Kidney (tissue), 11 donors: ENCODE data around the gene OR2G6. TPM values are rescaled to one million over a fixed set of nuclear protein-coding genes. Genes with fewer than 3 reads are reported as not detected.
"Not testable (repeated sequence)": the region's sequence is repeated elsewhere in the genome, so short reads cannot be mapped to it uniquely, and the experiment has no call there.

Source experiments
- DNase-seq, 5 donors: peaks; one replicate each; pipeline ENCODE4 v3.0.0-alpha.2; 2013 to 2020
- FAIRE-seq: peaks from 2 replicates; lab custom pipeline; 2012; peaks lifted over from hg19 to GRCh38; lab: Jason Lieb, UNC
- H3K27ac ChIP-seq, 2 donors: one replicate each; pipeline ENCODE4 v1.7.0; 2013; ENCODE audit warnings: low read depth in 2 of 2, low read length in 2 of 2, inconsistent platforms in 1 of 2
- H3K27me3 ChIP-seq: one replicate; pipeline ENCODE4 v1.7.1; 2013; ENCODE audit warnings: low read length, inconsistent platforms; ENCODE audit not compliant: control insufficient read depth, insufficient read depth
- H3K36me3 ChIP-seq, 3 donors: one replicate each; pipeline versions ENCODE4 v1.7.0 to v1.7.1; 2013; ENCODE audit warnings: low read length in 3 of 3, control low read depth in 1 of 3, inconsistent platforms in 1 of 3; ENCODE audit not compliant: insufficient read depth in 3 of 3, control insufficient read depth in 2 of 3
- H3K4me1 ChIP-seq, 3 donors: one replicate each; pipeline versions ENCODE4 v1.7.0 to v1.7.1; 2013; ENCODE audit warnings: low read length in 3 of 3, inconsistent platforms in 1 of 3, low read depth in 1 of 3; ENCODE audit not compliant: control insufficient read depth in 2 of 3, insufficient read depth in 2 of 3
- H3K4me3 ChIP-seq, 3 donors: one replicate each; pipeline versions ENCODE4 v1.7.0 to v1.8.1; 2013; ENCODE audit warnings: low read length in 3 of 3, control low read depth in 1 of 3, inconsistent platforms in 1 of 3
- H3K9ac ChIP-seq, 3 donors: one replicate each; pipeline versions ENCODE4 v1.7.0 to v1.7.1; 2013; ENCODE audit warnings: low read length in 3 of 3, control low read depth in 1 of 3, inconsistent platforms in 1 of 3
- H3K9me3 ChIP-seq, 3 donors: one replicate each; pipeline versions ENCODE4 v1.7.0 to v1.7.1; 2013; ENCODE audit warnings: low read length in 3 of 3, control low read depth in 1 of 3, inconsistent platforms in 1 of 3; ENCODE audit not compliant: control insufficient read depth in 2 of 3, insufficient read depth in 1 of 3
- intact Hi-C: fragments of 100-400 bp; cut with DNase I; formaldehyde crosslinking; loops from one replicate; pipeline ENCODE4 v1.11.1; 2022
- polyA plus RNA-seq: library from polyadenylated mRNA; stranded (reverse); fragments of 350-450 nt; fragmentation: Illumina TruSeq; extraction: RNeasy Lipid Tissue Mini Kit (QIAGEN cat#74804); gene quantifications from one replicate; pipeline ENCODE4 v1.2.3, GENCODE V29; 2014; ENCODE audit warnings: low read depth, low replicate concordance; ENCODE audit not compliant: insufficient read depth
- total RNA-seq: library from RNA; stranded (reverse); fragmentation: NEBNext Ultra II Directional; extraction: Animal tissue kit (Norgen Biotek cat#: 25700); gene quantifications from one replicate; pipeline ENCODE4 v1.2.1, GENCODE V29; 2021
- donor health status: control.
- donor health status: control.
- donor health status: DM: yes; HTN: yes; CAD: no.
- donor health status: Normal renal cell carcinoma (clear cell type).

Gene OR2G6
- total and polyA plus RNA-seq, 2 donors from 2014 or later = 0.06 to 0.09 TPM

DNA sequence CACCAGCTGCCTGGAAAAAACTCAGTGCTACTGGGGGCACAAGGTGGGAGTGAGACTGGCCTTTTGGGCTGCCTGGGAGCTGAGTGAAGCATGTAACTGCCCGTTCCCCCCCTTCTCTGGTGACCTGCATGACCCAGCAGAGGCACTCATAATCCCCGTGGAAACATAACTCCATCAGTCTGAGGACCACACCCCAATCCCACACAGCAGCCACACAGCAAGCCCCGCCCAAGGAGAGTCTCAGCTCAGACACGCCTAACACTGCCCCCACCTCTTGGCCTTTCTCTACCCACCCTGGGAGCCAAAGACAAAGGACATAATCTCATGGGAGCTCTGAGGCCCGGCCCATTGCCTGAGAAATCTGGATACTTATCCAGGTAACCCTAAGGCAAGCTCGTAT, 43.2 kb downstream of the OR2G6 start:
- DNase-seq, H3K4me1 ChIP-seq, H3K4me3 ChIP-seq, intact Hi-C loops, H3K36me3 ChIP-seq, H3K27ac ChIP-seq, H3K9me3 ChIP-seq, H3K9ac ChIP-seq, H3K27me3 ChIP-seq, FAIRE-seq: not testable (repeated sequence)

DNA sequence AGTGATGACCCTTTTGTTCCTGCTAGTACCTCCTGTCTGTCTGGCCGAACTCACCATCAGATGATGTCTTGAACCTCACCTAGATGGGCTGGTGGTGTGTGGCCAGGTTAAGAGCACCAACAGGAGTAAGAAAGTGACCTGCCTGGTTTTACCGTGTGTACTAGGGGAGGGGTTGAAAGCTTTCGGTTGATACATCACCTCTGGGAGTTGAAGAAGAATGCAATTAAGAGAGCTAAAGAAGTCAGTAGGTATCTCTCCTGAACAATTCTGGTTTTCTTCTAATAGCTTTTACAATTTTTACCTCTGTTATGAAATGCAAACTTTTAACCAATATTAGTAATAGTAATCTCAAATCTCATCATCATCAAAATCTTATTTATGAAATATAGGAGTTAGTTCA, 54.8 kb downstream of the OR2G6 start, which contains the start of gene OR2T29:
Gene OR2T29, minus strand, starts transcription at position 101 of the 400 bp plus-strand sequence. CDS start 3,281 bp downstream, outside the sequence.
- H3K9me3 ChIP-seq, H3K27ac ChIP-seq, H3K4me3 ChIP-seq, H3K9ac ChIP-seq, intact Hi-C loops, FAIRE-seq, DNase-seq, H3K27me3 ChIP-seq, H3K36me3 ChIP-seq, H3K4me1 ChIP-seq: not testable (repeated sequence)

DNA sequence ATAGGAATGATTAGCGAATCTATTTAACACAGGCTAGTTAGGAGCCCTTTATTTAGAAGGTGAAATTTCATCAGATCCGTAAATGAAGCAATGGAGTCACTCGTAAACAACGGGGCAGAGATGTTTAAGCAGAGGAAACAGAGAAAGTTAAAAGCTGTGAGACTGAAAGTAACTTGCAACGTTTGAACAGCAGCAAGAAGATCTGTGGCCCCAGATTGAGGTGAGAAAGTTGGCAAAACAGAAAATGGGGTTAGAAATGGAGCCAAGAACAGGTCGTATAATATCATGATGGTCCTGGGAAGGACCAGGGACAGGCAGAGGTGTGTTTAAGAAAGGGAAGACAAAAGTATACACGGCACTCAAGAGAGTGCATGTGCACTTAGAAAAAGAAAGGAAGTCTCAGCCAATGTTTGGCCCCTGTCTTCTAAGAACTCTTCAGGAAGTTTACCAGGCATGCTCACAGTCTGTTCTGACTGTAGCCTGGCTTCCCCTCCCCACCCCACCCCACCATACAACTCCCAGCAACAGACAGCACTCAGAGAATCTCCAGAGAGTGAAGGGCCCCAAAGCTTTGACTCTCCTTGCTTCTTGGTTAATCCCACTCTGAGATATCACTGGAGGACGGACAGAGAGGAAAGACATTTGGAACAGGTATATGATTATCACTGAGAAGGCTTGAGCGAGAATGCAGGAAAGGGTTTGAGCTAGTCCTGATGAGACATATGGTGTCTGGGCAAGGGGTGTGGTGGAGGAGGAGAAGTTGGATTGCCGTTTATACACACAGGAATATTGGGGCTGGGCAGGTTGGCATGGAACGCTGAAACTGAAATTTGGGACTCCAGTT, 57.9 kb downstream of the OR2G6 start:
- H3K36me3 ChIP-seq, H3K27me3 ChIP-seq, intact Hi-C loops, H3K9me3 ChIP-seq, DNase-seq, H3K4me1 ChIP-seq, FAIRE-seq, H3K4me3 ChIP-seq, H3K27ac ChIP-seq, H3K9ac ChIP-seq: not testable (repeated sequence)

DNA sequence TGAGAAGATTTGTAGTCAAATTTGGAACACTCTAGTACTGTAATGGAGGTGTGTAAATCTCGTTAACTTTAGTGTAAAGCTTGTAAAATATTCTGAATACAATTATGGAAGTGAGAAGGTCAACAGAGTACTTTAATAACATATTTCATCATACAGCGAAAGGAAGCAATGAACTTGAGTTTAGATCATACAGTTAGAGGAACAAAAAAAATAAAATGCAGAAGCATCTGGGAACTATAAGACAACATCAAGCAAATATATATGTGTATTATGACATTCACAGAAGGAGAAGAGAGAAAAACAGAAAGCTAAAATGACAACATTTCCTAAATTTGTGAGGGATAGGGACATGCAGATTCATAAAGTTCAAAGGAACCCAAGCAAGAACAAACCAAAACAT, 61.2 kb downstream of the OR2G6 start:
- DNase-seq, H3K4me3 ChIP-seq, H3K9ac ChIP-seq, FAIRE-seq, intact Hi-C loops, H3K4me1 ChIP-seq, H3K9me3 ChIP-seq, H3K27me3 ChIP-seq, H3K36me3 ChIP-seq, H3K27ac ChIP-seq: not testable (repeated sequence)

DNA sequence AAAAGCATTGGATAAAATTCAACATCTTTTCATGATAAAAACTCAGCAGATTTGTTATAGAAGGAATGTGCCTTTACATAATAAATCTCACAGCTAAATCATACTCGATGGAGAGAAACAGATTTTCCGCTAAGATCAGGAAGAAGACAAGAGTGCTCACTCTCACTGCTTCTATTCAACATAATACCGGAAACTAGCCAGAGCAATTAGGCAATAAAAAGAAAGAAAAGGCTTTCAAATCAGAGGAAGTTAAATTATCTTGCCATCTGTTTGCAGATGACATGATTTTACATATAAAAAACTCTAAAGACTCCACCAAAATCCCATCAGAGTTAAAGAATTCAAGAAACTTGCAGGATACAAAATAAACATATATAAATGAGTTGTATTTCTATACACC, 62.9 kb downstream of the OR2G6 start:
- DNase-seq, H3K9ac ChIP-seq, H3K27ac ChIP-seq, H3K4me3 ChIP-seq, intact Hi-C loops, FAIRE-seq, H3K4me1 ChIP-seq, H3K9me3 ChIP-seq, H3K27me3 ChIP-seq, H3K36me3 ChIP-seq: not testable (repeated sequence)

DNA sequence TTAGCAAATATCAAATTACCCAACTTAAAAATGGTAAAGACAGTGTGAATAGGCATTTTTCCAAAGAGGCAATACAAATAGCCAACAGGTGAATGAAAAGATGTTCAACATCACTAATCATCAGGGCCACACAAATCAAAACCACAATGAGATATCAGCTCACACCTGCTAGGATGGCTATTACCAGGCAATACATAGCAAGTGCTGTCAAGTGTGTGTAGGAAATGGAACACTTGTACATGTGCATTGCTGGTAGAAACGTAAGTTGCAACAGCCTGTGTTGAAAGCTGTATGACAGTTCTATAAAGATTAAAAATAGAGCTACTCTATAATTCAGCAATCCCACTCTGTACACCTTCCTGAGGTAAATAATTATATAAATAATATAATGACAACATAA, 64.2 kb downstream of the OR2G6 start:
- not testable (repeated sequence) for DNase-seq

DNA sequence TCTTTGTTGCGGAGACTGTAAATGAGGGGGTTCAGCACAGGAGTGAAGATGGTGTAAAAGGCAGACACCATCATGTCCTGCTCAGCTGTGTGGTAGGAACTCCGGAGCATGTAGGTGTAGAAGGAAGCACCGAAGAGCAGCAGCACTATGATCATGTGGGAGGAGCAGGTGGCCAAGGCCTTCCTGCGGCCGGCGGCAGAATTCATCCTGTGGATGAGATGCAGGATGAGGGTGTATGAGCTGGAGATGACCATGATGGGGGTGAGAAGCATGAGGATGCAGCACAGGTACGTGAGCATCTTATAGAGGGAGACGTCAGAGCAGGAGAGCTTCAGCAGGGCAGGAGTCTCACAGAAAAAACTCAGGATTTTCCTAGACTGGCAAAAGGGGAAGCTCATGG, 66.0 kb downstream of the OR2G6 start:
- H3K27me3 ChIP-seq, FAIRE-seq, intact Hi-C loops, H3K4me3 ChIP-seq, H3K27ac ChIP-seq, H3K36me3 ChIP-seq, DNase-seq, H3K4me1 ChIP-seq, H3K9ac ChIP-seq, H3K9me3 ChIP-seq: not testable (repeated sequence)

More for the DNA sequence above, 64.2 kb downstream of the OR2G6 start:
- H3K27me3 ChIP-seq, H3K27ac ChIP-seq, FAIRE-seq, intact Hi-C loops, H3K36me3 ChIP-seq, H3K4me1 ChIP-seq, H3K9me3 ChIP-seq, H3K9ac ChIP-seq, H3K4me3 ChIP-seq: not testable (repeated sequence)

DNA sequence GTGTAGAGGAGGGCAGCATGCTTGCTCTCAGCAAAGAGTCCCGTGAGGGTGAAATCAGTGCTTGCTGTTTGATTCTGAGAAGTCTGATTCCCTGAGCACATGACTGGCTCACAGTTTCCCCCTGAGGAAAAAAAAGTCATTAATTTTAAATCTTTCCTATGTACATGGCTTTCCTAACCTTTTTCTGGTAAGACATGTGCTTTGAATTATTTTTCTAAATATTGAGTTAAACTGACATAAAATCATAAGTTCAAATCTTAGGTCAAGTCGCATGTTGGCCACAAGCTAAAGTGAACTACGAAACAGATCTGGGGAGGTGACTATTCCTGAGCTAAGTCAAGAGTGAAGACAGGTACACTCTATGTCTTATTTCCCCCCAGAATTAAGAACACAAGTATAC, 66.8 kb downstream of the OR2G6 start, which contains the start of gene OR2T34:
Gene OR2T34, minus strand, starts transcription at position 101 of the 400 bp plus-strand sequence. Its CDS starts 0 bp downstream, at position 101.
- FAIRE-seq, H3K9ac ChIP-seq, intact Hi-C loops, H3K27ac ChIP-seq, H3K27me3 ChIP-seq, H3K4me3 ChIP-seq, H3K4me1 ChIP-seq, H3K9me3 ChIP-seq, DNase-seq, H3K36me3 ChIP-seq: not testable (repeated sequence)
